HepG2 (cell line): ENCODE measurements around the gene ERCC6. TPM values are rescaled to one million over a fixed set of nuclear protein-coding genes. Genes with fewer than 3 reads are reported as not detected.
A peak's percentile ranks its signal among the peaks of the same experiment; 100 is the strongest.

Experiments
- ADNP ChIP-seq: sonication (generic); formaldehyde crosslinking; IDR thresholded peaks from 2 replicates; pipeline ENCODE4 v1.4.0; 2020; ENCODE audit warnings: missing genetic modification reagents
- ATF7-NPFF ChIP-seq: sonication (generic); formaldehyde crosslinking; IDR thresholded peaks from 2 replicates; pipeline ENCODE4 v1.8.1; 2023; ENCODE audit warnings: mild to moderate bottlenecking, low read depth, missing genetic modification reagents, moderate library complexity
- CENPBD1 ChIP-seq: sonication (generic); formaldehyde crosslinking; IDR thresholded peaks from 2 replicates; pipeline ENCODE4 v1.8.0; 2022; ENCODE audit warnings: missing genetic modification reagents, low read depth, mild to moderate bottlenecking, borderline replicate concordance
- ELF4 ChIP-seq: sonication (generic); formaldehyde crosslinking; IDR thresholded peaks from 2 replicates; pipeline ENCODE4 v1.5.0; 2020; ENCODE audit warnings: missing genetic modification reagents, mild to moderate bottlenecking, moderate library complexity, borderline replicate concordance
- FOXO1 ChIP-seq: sonication (generic); formaldehyde crosslinking; IDR thresholded peaks from 2 replicates; pipeline ENCODE4 v1.4.0; 2020; ENCODE audit warnings: missing genetic modification reagents
- FOXO4 ChIP-seq: sonication (generic); formaldehyde crosslinking; conservative IDR thresholded peaks from 2 replicates; pipeline ENCODE4 v1.8.1; 2023; ENCODE audit warnings: missing genetic modification reagents
- GATAD2A ChIP-seq: IDR thresholded peaks from 2 replicates; pipeline ENCODE4 v1.6.1; 2016
- KLF12 ChIP-seq: sonication (generic); formaldehyde crosslinking; IDR thresholded peaks from 2 replicates; pipeline ENCODE4 v1.4.0; 2020; ENCODE audit warnings: missing genetic modification reagents, borderline replicate concordance
- MAFF ChIP-seq: IDR thresholded peaks from 2 replicates; pipeline ENCODE4 v1.6.1; 2011; ENCODE audit warnings: low read depth, low read length, improper control_type of control experiment
- MAZ ChIP-seq, 2 experiments: sonication (generic) in 1 of 2; formaldehyde crosslinking in 1 of 2; IDR thresholded peaks; 2 replicates each; pipeline versions ENCODE4 v1.5.0 to v1.6.1; 2012 to 2020; ENCODE audit warnings: low read depth in 2 of 2, mild to moderate bottlenecking in 2 of 2, borderline replicate concordance in 1 of 2, improper control_type of control experiment in 1 of 2, low read length in 1 of 2, missing genetic modification reagents in 1 of 2, moderate library complexity in 1 of 2
- NFE2L1 ChIP-seq: sonication (generic); formaldehyde crosslinking; IDR thresholded peaks from 2 replicates; pipeline ENCODE4 v1.4.0; 2020; ENCODE audit warnings: missing genetic modification reagents, mild to moderate bottlenecking, borderline replicate concordance
- NR3C1 ChIP-seq: sonication (generic); formaldehyde crosslinking; IDR thresholded peaks from 2 replicates; pipeline ENCODE4 v1.4.0; 2020; ENCODE audit warnings: missing genetic modification reagents
- PHB2 ChIP-seq: fragments of 450-650 bp; IDR thresholded peaks from 2 replicates; pipeline ENCODE4 v1.6.1; 2018; ENCODE audit not compliant: partially characterized antibody
- PHF8 ChIP-seq: sonication (generic); formaldehyde crosslinking; IDR thresholded peaks from 2 replicates; pipeline ENCODE4 v1.5.0; 2020; ENCODE audit warnings: missing genetic modification reagents
- PITX1 ChIP-seq: sonication (generic); formaldehyde crosslinking; IDR thresholded peaks from 2 replicates; pipeline ENCODE4 v1.5.1; 2020; ENCODE audit warnings: mild to moderate bottlenecking, missing genetic modification reagents
- REPIN1 ChIP-seq: sonication (generic); formaldehyde crosslinking; IDR thresholded peaks from 2 replicates; pipeline ENCODE4 v1.8.0; 2022; ENCODE audit warnings: missing genetic modification reagents, low read depth, mild to moderate bottlenecking, borderline replicate concordance
- RNF2 ChIP-seq: fragments of 450-650 bp; conservative IDR thresholded peaks from 2 replicates; pipeline ENCODE4 v1.6.1; 2016; ENCODE audit warnings: low read depth
- SAP130 ChIP-seq: IDR thresholded peaks from 2 replicates; pipeline ENCODE4 v1.6.1; 2016; ENCODE audit warnings: low read depth
- SNAI1 ChIP-seq: sonication (generic); formaldehyde crosslinking; IDR thresholded peaks from 2 replicates; pipeline ENCODE4 v1.5.0; 2020; ENCODE audit warnings: mild to moderate bottlenecking, missing genetic modification reagents, borderline replicate concordance
- STAT6 ChIP-seq: sonication (generic); formaldehyde crosslinking; IDR thresholded peaks from 2 replicates; pipeline ENCODE4 v1.4.0; 2020; ENCODE audit warnings: missing genetic modification reagents, mild to moderate bottlenecking, borderline replicate concordance
- TEAD2 ChIP-seq: sonication (generic); formaldehyde crosslinking; IDR thresholded peaks from 2 replicates; pipeline ENCODE4 v1.9.0; 2021; ENCODE audit warnings: missing genetic modification reagents
- ZBTB1 ChIP-seq: sonication (generic); formaldehyde crosslinking; IDR thresholded peaks from 2 replicates; pipeline ENCODE4 v1.4.0; 2020; ENCODE audit warnings: missing genetic modification reagents, borderline replicate concordance
- ZNF224 ChIP-seq: sonication (generic); formaldehyde crosslinking; IDR thresholded peaks from 2 replicates; pipeline ENCODE4 v1.5.0; 2020; ENCODE audit warnings: mild to moderate bottlenecking, missing genetic modification reagents
- ZNF331 ChIP-seq: sonication (generic); formaldehyde crosslinking; IDR thresholded peaks from 2 replicates; pipeline ENCODE4 v1.4.0; 2020; ENCODE audit warnings: missing genetic modification reagents
- ZNF383 ChIP-seq: sonication (generic); formaldehyde crosslinking; IDR thresholded peaks from 2 replicates; pipeline ENCODE4 v1.4.0; 2020; ENCODE audit warnings: missing genetic modification reagents, mild to moderate bottlenecking, borderline replicate concordance
- ZNF790 ChIP-seq: sonication (generic); formaldehyde crosslinking; IDR thresholded peaks from 2 replicates; pipeline ENCODE4 v1.8.0; 2022; ENCODE audit warnings: missing genetic modification reagents, mild to moderate bottlenecking, borderline replicate concordance
- polyA plus RNA-seq, 8 experiments: library from polyadenylated mRNA; depleted of rRNA in 3 of 8; stranded (reverse) in 7 of 8; unstranded in 1 of 8; fragments of >200 nt; fragmentation: Illumina TruSeq in 4 of 8; extraction: Trizol in 4 of 8; gene quantifications; 2 replicates each; pipeline versions ENCODE4 v1.2.1 to v1.2.3, GENCODE V29; 2011 to 2016; ENCODE audit warnings: low read depth in 4 of 8, missing spikeins in 1 of 8, mixed read lengths in 1 of 8; ENCODE audit not compliant: insufficient read depth in 1 of 8
- total RNA-seq, 5 experiments: library from RNA; depleted of rRNA; stranded (reverse); fragments of >200 nt; fragmentation: Illumina TruSeq; extraction: Trizol; gene quantifications; 2 replicates each; pipeline ENCODE4 v1.2.3, GENCODE V29; 2016; ENCODE audit warnings: low read depth in 1 of 5

The ERCC6 gene
- total and polyA plus RNA-seq, 2 of the 13 experiments (the other 11 are each of a cell fraction or from before 2014, with no cell fraction given), result 5.1 to 9.8 TPM

- no peak for TF ChIP-seq ZNF383 (CRISPR knock-in tag)
- TF ChIP-seq ELF4 (CRISPR knock-in tag), result peak; percentile 19; the same call in 1 of the 2 replicates
- TF ChIP-seq ATF7-NPFF (CRISPR knock-in tag), result 0 out of 2 replicates have a peak, but pooled peaks have one; percentile 5
- TF ChIP-seq GATAD2A (CRISPR knock-in tag), result peak; percentile 19; the same call in 1 of the 2 replicates
- no peak for TF ChIP-seq PHB2
- no peak for TF ChIP-seq MAFF
- no peak for TF ChIP-seq STAT6 (CRISPR knock-in tag)
- no peak for TF ChIP-seq ZNF790 (CRISPR knock-in tag)
- no peak for TF ChIP-seq ZNF331
- TF ChIP-seq NFE2L1, result no peak
- TF ChIP-seq SAP130 (CRISPR knock-in tag), result no peak
- TF ChIP-seq NR3C1 (CRISPR knock-in tag), result no peak
- TF ChIP-seq FOXO4, result 0 out of 2 replicates have a peak, but pooled peaks have one; percentile 84
- no peak for TF ChIP-seq RNF2
- no peak for TF ChIP-seq KLF12
- no peak for TF ChIP-seq ZBTB1 (CRISPR knock-in tag)
- no peak for TF ChIP-seq SNAI1
- TF ChIP-seq REPIN1 (CRISPR knock-in tag), result 0 out of 2 replicates have a peak, but pooled peaks have one; percentile 12
- TF ChIP-seq PITX1 (CRISPR knock-in tag), result 0 out of 2 replicates have a peak, but pooled peaks have one; percentile 54
- TF ChIP-seq FOXO1 (CRISPR knock-in tag), result no peak
- no peak; the same call in 1 of the 2 replicates for TF ChIP-seq CENPBD1 (CRISPR knock-in tag)
- no peak for TF ChIP-seq TEAD2
- TF ChIP-seq PHF8 (CRISPR knock-in tag), result no peak
- no peak for TF ChIP-seq ZNF224 (CRISPR knock-in tag)
- no peak for TF ChIP-seq MAZ (IDR thresholded peaks at IDR 0.05; ENCODE audit: borderline replicate concordance, low read depth, low read length)
- TF ChIP-seq MAZ (CRISPR knock-in tag; IDR thresholded peaks at IDR 0.05; ENCODE audit: low read depth), result 0 out of 2 replicates have a peak, but pooled peaks have one; percentile 17
- TF ChIP-seq ADNP (CRISPR knock-in tag), result no peak
These were observed 482 bp upstream of the ERCC6 start (continued) for GRCh38 chr10:49539320-49539885.
